ENCODE measurements around the gene NFYC.

DNA sequence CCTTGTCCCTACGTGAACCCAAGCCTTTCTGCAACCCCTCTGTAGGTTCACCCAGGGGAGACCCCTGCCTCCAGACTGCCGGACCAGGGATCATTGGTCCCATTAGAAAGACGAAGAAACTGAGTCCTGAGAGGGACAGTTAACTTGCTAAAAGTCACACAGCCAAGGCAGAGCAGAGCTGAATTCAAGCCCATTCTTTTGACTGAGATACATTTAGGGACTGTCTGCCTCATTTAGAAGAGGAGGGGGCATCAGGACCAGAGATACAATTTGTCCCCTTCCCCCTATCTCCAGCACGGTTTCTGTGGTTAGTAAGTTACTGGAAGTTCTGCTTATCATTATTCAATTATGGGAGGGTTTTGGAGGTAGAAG is 111.2 kb downstream of the NFYC start:
- TF ChIP-seq POLR2A (IDR thresholded peaks at IDR 0.05), result no peak
- TF ChIP-seq, protein P1, sequence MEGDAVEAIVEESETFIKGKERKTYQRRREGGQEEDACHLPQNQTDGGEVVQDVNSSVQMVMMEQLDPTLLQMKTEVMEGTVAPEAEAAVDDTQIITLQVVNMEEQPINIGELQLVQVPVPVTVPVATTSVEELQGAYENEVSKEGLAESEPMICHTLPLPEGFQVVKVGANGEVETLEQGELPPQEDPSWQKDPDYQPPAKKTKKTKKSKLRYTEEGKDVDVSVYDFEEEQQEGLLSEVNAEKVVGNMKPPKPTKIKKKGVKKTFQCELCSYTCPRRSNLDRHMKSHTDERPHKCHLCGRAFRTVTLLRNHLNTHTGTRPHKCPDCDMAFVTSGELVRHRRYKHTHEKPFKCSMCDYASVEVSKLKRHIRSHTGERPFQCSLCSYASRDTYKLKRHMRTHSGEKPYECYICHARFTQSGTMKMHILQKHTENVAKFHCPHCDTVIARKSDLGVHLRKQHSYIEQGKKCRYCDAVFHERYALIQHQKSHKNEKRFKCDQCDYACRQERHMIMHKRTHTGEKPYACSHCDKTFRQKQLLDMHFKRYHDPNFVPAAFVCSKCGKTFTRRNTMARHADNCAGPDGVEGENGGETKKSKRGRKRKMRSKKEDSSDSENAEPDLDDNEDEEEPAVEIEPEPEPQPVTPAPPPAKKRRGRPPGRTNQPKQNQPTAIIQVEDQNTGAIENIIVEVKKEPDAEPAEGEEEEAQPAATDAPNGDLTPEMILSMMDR (IDR thresholded peaks at IDR 0.05), result no peak

Measured in uterus (tissue), 2 donors.